GM19240 (cell line): Measurements from ENCODE around the gene PTPRN.

ENCODE experiments used
- DNase-seq: peaks from one replicate; pipeline ENCODE4 v3.0.0; 2011; ENCODE audit warnings: low spot score; ENCODE audit not compliant: insufficient read length

Gene PTPRN

GRCh38 chr2:219308142-219309101, 779 bp downstream of the PTPRN start:
- peak; percentile 59 for DNase-seq

DNA sequence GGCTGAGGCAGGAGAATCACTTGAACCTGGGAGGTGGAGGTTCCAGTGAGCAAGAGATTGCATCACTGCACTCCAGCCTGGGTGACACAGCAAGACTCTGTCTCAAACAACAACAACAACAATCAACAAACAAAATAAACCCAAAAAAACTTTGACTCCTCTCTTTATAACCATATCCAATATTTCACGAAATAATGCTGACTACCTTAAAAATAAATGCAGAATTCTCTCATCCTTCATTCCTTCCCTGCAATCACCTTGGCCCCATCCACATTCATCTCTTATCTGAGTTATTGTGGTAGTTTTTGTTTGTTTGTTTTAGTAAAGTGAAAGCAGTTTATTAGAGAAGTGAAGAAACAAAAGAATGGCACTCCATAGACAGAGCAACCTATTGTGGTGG, 3.2 kb downstream of the PTPRN start:
- no peak for DNase-seq

DNA sequence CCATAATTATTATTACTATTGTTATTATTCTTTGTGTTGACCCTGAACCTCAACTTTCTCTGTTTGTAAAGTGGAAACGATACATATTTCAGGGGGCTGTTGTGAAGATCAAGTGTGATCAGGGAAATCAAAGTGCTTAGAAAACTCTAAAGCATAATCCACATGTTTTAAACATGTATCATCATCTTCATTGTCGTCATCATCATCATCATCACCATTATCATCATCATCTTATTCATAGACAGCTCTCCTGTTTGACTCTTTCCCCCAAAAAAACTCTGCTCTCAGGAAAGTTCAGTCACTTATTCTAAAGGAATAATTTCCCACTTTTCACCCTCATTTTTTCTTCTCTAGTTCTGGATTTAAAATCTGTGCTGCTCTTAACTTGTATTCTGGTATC, 5.0 kb downstream of the PTPRN start:
- no peak for DNase-seq

- DNase-seq: no peak
Observed at GRCh38 chr2:219302412-219302968, 6.7 kb downstream of the PTPRN start.

DNA sequence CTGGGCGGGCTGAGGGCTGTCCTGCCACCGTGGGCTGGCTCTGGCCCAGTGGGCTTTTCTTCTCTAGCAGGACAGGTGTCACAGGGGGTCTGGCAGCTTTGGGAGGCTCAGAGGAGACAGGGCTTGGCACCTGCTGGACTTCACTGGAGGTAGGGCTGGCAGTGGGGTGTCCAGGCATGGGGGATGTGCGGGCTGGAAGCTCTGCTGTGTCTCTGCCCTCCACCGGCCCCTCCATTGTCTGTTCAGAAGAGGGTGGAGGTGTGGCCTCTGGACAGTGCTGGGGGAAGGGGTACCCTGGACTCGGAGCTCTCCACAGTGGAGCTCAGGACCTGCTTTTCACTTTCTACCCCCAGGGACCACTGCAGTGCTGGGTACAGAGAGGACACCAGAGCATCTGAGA, 9.2 kb downstream of the PTPRN start:
- DNase-seq: no peak

DNA sequence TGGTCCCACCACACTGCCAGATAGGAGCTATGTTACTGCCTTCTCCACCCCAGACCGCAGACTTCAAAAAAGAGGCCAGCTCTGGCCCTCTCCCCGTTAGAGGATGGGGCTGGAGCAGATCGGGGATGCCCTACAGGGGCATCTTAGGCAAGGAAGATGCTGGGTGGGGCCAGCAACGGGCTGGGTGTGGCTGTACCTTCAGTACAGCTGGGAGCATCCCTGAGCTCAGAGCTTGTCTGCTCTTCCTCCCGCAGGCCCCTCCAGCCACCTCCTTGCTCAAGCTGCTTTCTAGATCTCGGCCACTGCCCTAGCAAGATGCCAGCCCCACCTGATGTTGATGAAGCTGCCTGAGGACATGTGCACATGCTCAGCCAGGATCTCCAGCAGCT, 9.8 kb downstream of the PTPRN start:
- DNase-seq: no peak

GRCh38 chr2:219298759-219299371, 10.3 kb downstream of the PTPRN start:
- DNase-seq: peak; percentile 91

DNA sequence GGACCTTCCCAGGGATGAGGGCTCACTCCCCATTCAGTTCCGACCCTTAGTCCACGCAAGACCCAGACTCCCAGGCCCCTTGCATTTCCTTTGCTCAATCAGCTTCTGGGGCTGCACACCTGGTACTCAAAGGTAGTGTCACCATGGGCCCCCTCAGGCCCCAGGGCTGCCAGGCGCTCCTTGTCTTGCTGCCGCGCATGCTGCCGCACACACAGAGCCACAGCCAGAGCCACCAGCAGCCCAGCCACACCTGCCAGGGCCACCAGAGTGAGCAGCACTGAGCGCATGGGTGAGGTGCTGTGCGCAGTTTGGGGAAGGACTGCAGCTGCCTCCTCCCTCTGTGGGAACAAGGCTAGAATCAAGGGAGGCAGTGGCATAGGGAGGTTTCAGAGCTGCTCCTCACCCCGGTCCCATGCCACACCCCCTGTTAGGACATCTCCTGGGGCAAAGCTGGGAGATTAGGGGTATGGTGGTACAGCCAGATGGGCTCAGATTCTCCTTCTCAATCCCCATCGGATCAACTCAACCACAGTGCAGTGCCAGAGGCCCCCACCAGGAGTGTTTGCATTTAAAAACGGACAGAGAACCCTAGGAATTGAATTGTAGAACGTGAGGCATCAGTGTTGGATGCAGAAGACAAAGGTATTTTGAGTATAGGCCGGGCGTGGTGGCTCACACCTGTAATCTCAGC, 11.3 kb downstream of the PTPRN start:
- DNase-seq: no peak

DNA sequence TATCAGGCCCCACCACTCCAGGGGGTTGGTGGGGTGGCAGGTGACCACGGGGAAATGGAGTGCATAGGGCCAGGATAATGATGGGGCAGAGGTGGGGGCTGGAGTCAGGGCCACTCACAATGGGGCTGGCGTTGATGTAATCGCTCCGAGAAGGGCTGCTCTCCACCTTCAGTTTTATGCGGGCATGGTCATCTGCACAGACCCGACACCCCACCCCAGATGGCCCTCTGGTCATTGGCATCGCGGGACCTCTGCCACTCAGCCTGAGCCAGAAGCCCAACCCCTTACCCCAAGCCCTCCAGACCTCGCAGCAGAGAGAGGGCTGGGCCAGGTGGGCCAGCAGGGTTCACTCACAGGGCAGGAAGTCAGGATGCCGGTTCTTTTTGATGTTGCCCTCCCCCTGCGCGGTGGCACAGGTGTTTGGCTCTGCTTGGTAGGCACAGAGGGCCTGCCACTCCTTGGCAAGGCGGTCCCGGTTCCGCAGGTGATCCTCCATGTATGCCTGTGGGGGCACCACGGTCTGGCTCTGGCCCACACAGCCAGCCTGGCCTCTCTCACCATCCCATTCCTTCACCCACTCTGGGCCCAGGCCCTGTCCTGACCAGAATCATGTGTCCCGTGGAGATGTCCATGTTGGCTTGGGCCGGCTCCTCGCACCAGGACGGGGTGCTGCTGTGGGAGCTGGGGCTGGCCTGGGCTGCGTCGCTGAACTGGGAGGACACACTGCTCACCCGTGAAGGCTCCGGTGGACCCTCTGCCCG, 12.4 kb downstream of the PTPRN start:
- DNase-seq: no peak

- no peak for DNase-seq
Observed at GRCh38 chr2:219296142-219296541, 13.1 kb downstream of the PTPRN start.

DNA sequence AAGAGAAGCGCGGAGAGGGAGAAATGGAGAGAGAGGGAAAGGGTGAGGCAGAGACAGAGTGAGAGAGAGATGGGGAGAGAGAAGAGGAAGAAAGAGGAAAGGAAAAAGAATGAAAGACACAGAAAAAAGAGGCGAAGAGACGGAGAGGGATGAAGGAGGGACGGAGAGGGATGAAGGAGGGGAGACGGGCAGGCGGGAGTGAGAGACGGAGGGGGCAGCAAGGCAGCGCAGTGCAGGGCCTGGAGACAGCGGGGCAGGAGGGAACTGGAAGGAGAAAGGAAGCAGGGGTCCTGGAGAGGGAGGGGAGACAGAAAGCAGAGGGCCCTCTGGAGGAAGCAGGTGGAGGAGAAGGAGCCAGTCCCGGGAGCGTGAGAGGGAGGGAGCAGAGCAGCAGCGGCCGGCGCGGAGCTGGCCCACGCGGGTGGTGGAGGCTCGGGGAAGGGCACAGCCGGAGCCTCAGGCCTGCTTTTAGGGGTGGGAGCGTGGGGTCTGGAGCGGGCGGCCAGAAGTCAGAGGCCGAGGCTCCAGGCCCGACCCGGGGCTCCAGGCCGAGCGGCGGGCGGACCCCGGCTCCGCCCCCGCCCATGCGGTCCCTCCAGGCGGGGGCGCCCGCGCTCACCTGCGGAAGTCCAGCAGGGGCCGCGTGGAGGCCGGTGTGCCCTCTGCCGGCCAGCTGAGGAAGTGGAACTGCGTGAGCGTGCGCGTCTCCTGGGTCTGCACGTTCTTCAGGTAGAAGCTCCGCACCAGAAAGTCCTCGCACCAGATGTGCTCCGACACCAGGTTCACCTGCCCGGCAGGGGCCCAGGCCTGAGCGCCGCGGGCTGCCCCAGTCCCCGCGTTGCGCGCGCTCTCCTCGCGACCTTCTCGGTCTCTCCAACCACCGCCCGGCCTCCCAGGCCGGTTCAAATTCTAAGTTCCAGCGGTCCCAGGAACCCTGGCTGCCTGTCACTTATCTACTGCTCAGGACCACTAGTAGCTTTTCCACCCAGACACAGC, 14.5 kb downstream of the PTPRN start:
- DNase-seq: peak; percentile 96

DNA sequence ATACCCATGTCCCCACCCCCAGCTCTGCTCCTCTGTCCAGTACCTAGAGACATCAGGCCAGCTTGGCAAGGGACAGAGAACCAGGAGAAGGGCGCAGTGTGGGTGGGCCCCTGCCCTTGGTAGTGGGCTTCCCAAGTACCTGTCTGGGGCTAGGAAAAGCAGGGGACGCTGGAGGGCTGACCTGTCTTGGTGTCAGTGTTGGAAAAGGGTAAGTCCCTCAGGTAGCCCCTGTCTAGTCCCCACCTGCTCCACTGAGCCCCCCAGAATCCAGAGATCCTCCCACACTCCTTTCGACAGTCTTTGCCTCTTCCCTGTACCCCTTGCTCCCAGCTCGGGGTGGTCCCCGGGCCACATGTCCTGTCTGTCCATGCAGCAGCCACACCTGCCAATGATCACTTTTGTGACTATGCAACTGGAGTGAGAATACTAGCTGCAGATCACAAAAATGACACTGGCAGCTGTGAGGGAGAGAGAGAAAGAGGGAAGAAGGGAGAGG, 15.4 kb downstream of the PTPRN start:
- DNase-seq: no peak

DNA sequence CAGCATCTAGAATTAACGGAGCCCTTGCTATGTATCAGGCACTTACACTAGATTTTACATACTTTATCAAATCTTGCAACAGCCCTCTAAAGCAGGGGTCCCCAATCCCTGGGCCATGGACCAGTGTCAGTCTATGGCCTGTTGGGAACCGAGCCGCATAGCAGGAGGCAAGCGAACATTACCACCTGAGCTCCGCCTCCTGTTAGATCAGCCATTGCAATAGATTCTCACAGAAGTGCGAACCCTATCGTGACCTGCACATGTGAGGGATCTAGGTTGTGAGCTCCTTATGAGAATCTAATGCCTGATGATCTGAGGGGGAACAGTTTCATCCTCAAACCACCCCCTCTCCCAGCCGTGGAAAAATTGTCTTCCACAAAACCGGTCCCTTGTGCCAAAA, 16.6 kb downstream of the PTPRN start:
- DNase-seq: no peak

GRCh38 chr2:219291910-219292490, 17.2 kb downstream of the PTPRN start:
- no peak for DNase-seq

- no peak for DNase-seq
Observed at GRCh38 chr2:219291394-219291793, 17.8 kb downstream of the PTPRN start.

GRCh38 chr2:219290381-219291171, 18.6 kb downstream of the PTPRN start:
- no peak for DNase-seq

GRCh38 chr2:219289537-219290361, 19.5 kb downstream of the PTPRN start:
- no peak for DNase-seq

- DNase-seq: no peak
Observed at GRCh38 chr2:219289195-219289536, 20.0 kb downstream of the PTPRN start.
